H9 (cell line): Measurements from ENCODE around the gene TMEM47. TPM values are rescaled to one million over a fixed set of nuclear protein-coding genes. Genes with fewer than 3 reads are reported as not detected.

Experiments
- DNase-seq: peaks from one replicate; pipeline ENCODE4 v3.0.0-alpha.2; 2017
- H2AFZ ChIP-seq: one replicate; pipeline ENCODE4 v1.6.1; 2013; ENCODE audit warnings: mild to moderate bottlenecking, low read length, control low read depth, moderate library complexity
- H2AK5ac ChIP-seq: 2 replicates; pipeline ENCODE4 v1.6.1; 2013; ENCODE audit warnings: low read length, control low read depth, mixed read lengths; ENCODE audit not compliant: insufficient read length
- H2BK120ac ChIP-seq: one replicate; pipeline ENCODE4 v1.6.1; 2013; ENCODE audit warnings: low read depth, mild to moderate bottlenecking, low read length, control low read depth, inconsistent platforms; ENCODE audit not compliant: poor library complexity, severe bottlenecking
- H2BK12ac ChIP-seq: 2 replicates; pipeline ENCODE4 v1.6.1; 2013; ENCODE audit warnings: low read length, control low read depth, mixed read lengths, low read depth; ENCODE audit not compliant: insufficient read length
- H2BK15ac ChIP-seq: 2 replicates; pipeline ENCODE4 v1.6.1; 2013; ENCODE audit warnings: low read depth, low read length, control low read depth
- H2BK20ac ChIP-seq: one replicate; pipeline ENCODE4 v1.6.1; 2013; ENCODE audit warnings: low read depth, mild to moderate bottlenecking, low read length, control low read depth, inconsistent platforms; ENCODE audit not compliant: poor library complexity, severe bottlenecking
- H2BK5ac ChIP-seq: 2 replicates; pipeline ENCODE4 v1.6.1; 2013; ENCODE audit warnings: low read length, control low read depth, mixed read lengths; ENCODE audit not compliant: insufficient read length
- H3K14ac ChIP-seq: 2 replicates; pipeline ENCODE4 v1.6.1; 2013; ENCODE audit warnings: low read length, control low read depth; ENCODE audit not compliant: insufficient read depth
- H3K18ac ChIP-seq: 2 replicates; pipeline ENCODE4 v1.6.1; 2013; ENCODE audit warnings: low read depth, mild to moderate bottlenecking, mixed read lengths, low read length, control low read depth; ENCODE audit not compliant: insufficient read length
- H3K23ac ChIP-seq: 2 replicates; pipeline ENCODE4 v1.6.1; 2013; ENCODE audit warnings: low read length, control low read depth, mixed read lengths, low read depth; ENCODE audit not compliant: insufficient read length
- H3K23me2 ChIP-seq: 2 replicates; pipeline ENCODE4 v1.6.1; 2013; ENCODE audit warnings: low read depth, mild to moderate bottlenecking, mixed read lengths, low read length, control low read depth; ENCODE audit not compliant: insufficient read length, poor library complexity, severe bottlenecking
- H3K27ac ChIP-seq: 2 replicates; pipeline ENCODE4 v1.5.1; 2013; ENCODE audit warnings: low read length, control low read depth, mixed read lengths, low read depth; ENCODE audit not compliant: insufficient read length
- H3K27me3 ChIP-seq: 2 replicates; pipeline ENCODE4 v1.6.1; 2013; ENCODE audit warnings: low read length, control low read depth, inconsistent platforms; ENCODE audit not compliant: insufficient read depth
- H3K4ac ChIP-seq: 2 replicates; pipeline ENCODE4 v1.6.1; 2013; ENCODE audit warnings: low read depth, mild to moderate bottlenecking, control low read depth, inconsistent platforms, low read length, moderate library complexity
- H3K4me1 ChIP-seq: 2 replicates; pipeline ENCODE4 v1.6.1; 2013; ENCODE audit warnings: low read length, control low read depth, inconsistent platforms; ENCODE audit not compliant: insufficient read depth
- H3K4me2 ChIP-seq: 2 replicates; pipeline ENCODE4 v1.6.1; 2013; ENCODE audit warnings: low read length, control low read depth, mixed read lengths; ENCODE audit not compliant: insufficient read length, insufficient read depth
- H3K56ac ChIP-seq: 2 replicates; pipeline ENCODE4 v1.6.1; 2013; ENCODE audit warnings: low read depth, mild to moderate bottlenecking, mixed read lengths, low read length, control low read depth; ENCODE audit not compliant: insufficient read length
- H3K79me1 ChIP-seq: 2 replicates; pipeline ENCODE4 v1.6.1; 2013; ENCODE audit warnings: low read depth, mild to moderate bottlenecking, moderate library complexity, low read length, control low read depth, inconsistent platforms; ENCODE audit not compliant: insufficient read depth, poor library complexity, severe bottlenecking
- H3K79me2 ChIP-seq: 2 replicates; pipeline ENCODE4 v1.6.1; 2013; ENCODE audit warnings: low read length, control low read depth, inconsistent platforms; ENCODE audit not compliant: insufficient read depth
- H3K9ac ChIP-seq: 2 replicates; pipeline ENCODE4 v1.6.1; 2013; ENCODE audit warnings: low read length, control low read depth, mixed read lengths; ENCODE audit not compliant: insufficient read length; ENCODE audit errors: extremely low read depth
- H3K9me3 ChIP-seq: one replicate; pipeline ENCODE4 v1.6.1; 2013; ENCODE audit warnings: low read depth, low read length, inconsistent platforms; ENCODE audit not compliant: control insufficient read depth
- H3T11ph ChIP-seq: one replicate; pipeline ENCODE4 v1.6.1; 2013; ENCODE audit warnings: mild to moderate bottlenecking, low read length, control low read depth, inconsistent platforms
- H4K20me1 ChIP-seq: one replicate; pipeline ENCODE4 v1.6.1; 2013; ENCODE audit not compliant: control insufficient read depth, insufficient read length, insufficient read depth
- H4K5ac ChIP-seq: 2 replicates; pipeline ENCODE4 v1.6.1; 2013; ENCODE audit warnings: low read depth, mild to moderate bottlenecking, mixed read lengths, low read length, control low read depth; ENCODE audit not compliant: insufficient read length
- H4K8ac ChIP-seq: replicated peaks from 2 replicates; pipeline ENCODE4 v1.6.1; 2013; ENCODE audit warnings: low read length, control low read depth, mixed read lengths, low read depth; ENCODE audit not compliant: insufficient read length
- H4K91ac ChIP-seq: 2 replicates; pipeline ENCODE4 v1.6.1; 2013; ENCODE audit warnings: low read depth, mild to moderate bottlenecking, moderate library complexity, mixed read lengths, low read length, control low read depth; ENCODE audit not compliant: insufficient read length
- H3K27ac Mint-ChIP-seq, 3 experiments: 2 replicates in 2 of 3; 3 replicates in 1 of 3; pipeline ENCODE4 v1.8.0; 2020 to 2021; ENCODE audit warnings: mixed read lengths in 3 of 3, mild to moderate bottlenecking in 1 of 3, moderate library complexity in 1 of 3
- H3K27me3 Mint-ChIP-seq: 2 replicates; pipeline ENCODE4 v1.8.0; 2021; ENCODE audit warnings: low read depth, mild to moderate bottlenecking, moderate library complexity, mixed read lengths
- H3K36me3 Mint-ChIP-seq, 3 experiments: 2 replicates in 2 of 3; 3 replicates in 1 of 3; pipeline ENCODE4 v1.8.0; 2020 to 2021; ENCODE audit warnings: low read depth in 3 of 3, mixed read lengths in 3 of 3; ENCODE audit not compliant: insufficient read depth in 1 of 3
- H3K4me1 Mint-ChIP-seq, 2 experiments: 2 replicates each; pipeline ENCODE4 v1.8.0; 2020; ENCODE audit warnings: mixed read lengths in 2 of 2
- H3K4me3 Mint-ChIP-seq, 2 experiments: 2 replicates in 1 of 2; 3 replicates in 1 of 2; pipeline ENCODE4 v1.8.0; 2020 to 2021; ENCODE audit warnings: mild to moderate bottlenecking in 2 of 2, mixed read lengths in 2 of 2, moderate library complexity in 1 of 2
- H3K9me3 Mint-ChIP-seq, 2 experiments: 2 replicates in 1 of 2; 3 replicates in 1 of 2; pipeline ENCODE4 v1.8.0; 2020; ENCODE audit warnings: mild to moderate bottlenecking in 2 of 2, mixed read lengths in 2 of 2, moderate library complexity in 1 of 2
- WGBS: extraction: QIAGEN DNeasy Blood & Tissue Kit; methylation state at CpG from one replicate; pipeline ENCODE4 v1.1.7; 2013; ENCODE audit warnings: missing lambda C conversion rate, low lambda C conversion rate, mixed read lengths; ENCODE audit not compliant: insufficient read length; ENCODE audit errors: extremely low coverage; 5-methylcytosine and 5-hydroxymethylcytosine counted together
- long read RNA-seq: library from polyadenylated mRNA; unstranded; transcript quantifications from one replicate; pipeline ENCODE4 v2.0.0, GENCODE V29; 2020
- total RNA-seq: library from RNA; stranded (reverse); gene quantifications from 2 replicates; pipeline ENCODE4 v1.2.1, GENCODE V29; 2021
- TF ChIP-seq, protein P1 (sequence below): fragments of 200-600 bp; sonication (generic); conservative IDR thresholded peaks from 3 replicates; pipeline ENCODE4 v1.8.0; 2021; ENCODE audit warnings: antibody characterized with exemption, mild to moderate bottlenecking

TMEM47 gene
- total RNA-seq: 26.0 and 26.4 TPM in 2 replicates
- long read RNA-seq, full-length matches to known transcripts: 24 of 31 reads
- long read RNA-seq, partial matches to known transcripts: 1 of 31 reads
- long read RNA-seq, other reads (novel, unspliced or antisense): 6 of 31 reads

DNA sequence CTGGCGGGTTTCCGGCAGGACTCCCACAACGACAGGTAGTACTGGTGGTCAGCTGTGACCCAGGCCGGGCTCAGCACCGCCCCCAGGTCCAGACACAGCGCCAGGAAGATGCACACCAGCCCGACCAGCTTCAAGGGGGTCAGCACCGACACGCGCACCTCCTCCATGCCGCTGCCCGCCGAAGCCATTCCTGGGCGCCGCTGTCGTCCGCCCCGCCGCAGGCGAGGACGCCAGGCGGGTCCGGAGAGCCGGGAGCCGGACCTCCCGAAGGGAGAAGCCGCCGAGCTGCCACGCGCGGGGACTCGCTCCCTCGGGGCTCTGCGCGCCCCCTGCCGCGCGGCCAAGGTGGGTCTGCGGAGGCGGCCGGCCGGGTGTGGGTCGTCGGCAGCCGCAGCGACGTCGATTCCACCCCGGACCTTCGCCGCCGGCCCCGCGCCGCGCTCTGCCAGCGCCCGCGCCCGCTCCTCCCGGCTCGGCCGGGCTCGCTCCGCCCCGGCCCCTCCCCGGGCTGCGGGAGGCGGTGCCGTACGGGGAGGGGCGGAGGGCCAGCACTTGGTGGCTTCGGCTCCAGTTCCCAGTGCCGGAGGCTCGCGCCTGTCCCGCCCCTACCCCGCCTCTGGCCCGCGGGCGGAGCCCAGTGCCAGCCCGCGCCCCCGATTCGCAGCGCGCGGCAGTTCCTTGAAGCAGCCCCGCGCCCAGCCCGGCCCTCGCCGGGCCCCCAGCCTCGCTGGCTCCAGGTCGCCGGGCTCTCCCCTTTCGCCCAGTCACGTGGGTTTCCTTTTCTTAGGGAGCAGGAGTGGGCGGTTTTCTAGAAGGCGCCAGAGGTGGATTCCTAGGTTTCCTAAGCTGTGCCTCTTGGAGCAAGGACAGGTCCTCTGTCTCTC lies at the start of gene TMEM47:
TMEM47 (minus strand) TSS at position 444 of the 884 bp plus-strand sequence; CDS start at position 188, 256 bp downstream.
- Mint-ChIP-seq H3K9me3 (peaks cover 4 to 64% of the 10 kb centered on the region in 2 experiments; a peak in 4 of 5 replicates), H3K27ac (peak within 1 kb of the TSS; percentile 76 to 88 (median 77)), H3K4me1 (peaks cover 51 to 55% of the 10 kb centered on the region in 2 experiments), H3K4me3 (peak within 1 kb of the TSS; percentile 81 to 88), H3K36me3 (peaks cover 0 to 9% (median 5%) of the 10 kb centered on the region in 3 experiments; a peak in 5 of 7 replicates), H3K27me3 (peaks cover 6% of the 10 kb centered on the region)
- peaks cover 21% of the 10 kb centered on the region; the same call in 1 of the 2 replicates for H3K79me2 ChIP-seq
- H3K4ac ChIP-seq: no peak within 1 kb of the TSS
- no peak within 1 kb of the TSS; the same call in 1 of the 2 replicates for H3K14ac ChIP-seq
- TF ChIP-seq, protein P1, sequence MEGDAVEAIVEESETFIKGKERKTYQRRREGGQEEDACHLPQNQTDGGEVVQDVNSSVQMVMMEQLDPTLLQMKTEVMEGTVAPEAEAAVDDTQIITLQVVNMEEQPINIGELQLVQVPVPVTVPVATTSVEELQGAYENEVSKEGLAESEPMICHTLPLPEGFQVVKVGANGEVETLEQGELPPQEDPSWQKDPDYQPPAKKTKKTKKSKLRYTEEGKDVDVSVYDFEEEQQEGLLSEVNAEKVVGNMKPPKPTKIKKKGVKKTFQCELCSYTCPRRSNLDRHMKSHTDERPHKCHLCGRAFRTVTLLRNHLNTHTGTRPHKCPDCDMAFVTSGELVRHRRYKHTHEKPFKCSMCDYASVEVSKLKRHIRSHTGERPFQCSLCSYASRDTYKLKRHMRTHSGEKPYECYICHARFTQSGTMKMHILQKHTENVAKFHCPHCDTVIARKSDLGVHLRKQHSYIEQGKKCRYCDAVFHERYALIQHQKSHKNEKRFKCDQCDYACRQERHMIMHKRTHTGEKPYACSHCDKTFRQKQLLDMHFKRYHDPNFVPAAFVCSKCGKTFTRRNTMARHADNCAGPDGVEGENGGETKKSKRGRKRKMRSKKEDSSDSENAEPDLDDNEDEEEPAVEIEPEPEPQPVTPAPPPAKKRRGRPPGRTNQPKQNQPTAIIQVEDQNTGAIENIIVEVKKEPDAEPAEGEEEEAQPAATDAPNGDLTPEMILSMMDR: no peak
- H3T11ph ChIP-seq: no peak within 1 kb of the TSS
- no peak within 1 kb of the TSS for H4K8ac ChIP-seq
- no peak within 1 kb of the TSS for H2BK5ac ChIP-seq
- WGBS: no CpG with 5 or more reads among the region's 100 CpGs
- no peaks in the 10 kb centered on the region for H3K23me2 ChIP-seq
- no peaks in the 10 kb centered on the region for H3K79me1 ChIP-seq
- H3K23ac ChIP-seq: no peak within 1 kb of the TSS
- H2BK120ac ChIP-seq: no peak within 1 kb of the TSS
- H4K5ac ChIP-seq: no peak within 1 kb of the TSS
- DNase-seq: peak; percentile 97
- no peak within 1 kb of the TSS for H3K27ac ChIP-seq
- H4K91ac ChIP-seq: no peak within 1 kb of the TSS
- no peaks in the 10 kb centered on the region for H3K9me3 ChIP-seq
- peak within 1 kb of the TSS; percentile 76 for H3K9ac ChIP-seq
- no peak within 1 kb of the TSS for H2AFZ ChIP-seq
- peak within 1 kb of the TSS; percentile 29 for H3K18ac ChIP-seq
- H2BK15ac ChIP-seq: no peak within 1 kb of the TSS
- no peaks in the 10 kb centered on the region for H3K27me3 ChIP-seq
- H3K56ac ChIP-seq: no peak within 1 kb of the TSS
- H2BK20ac ChIP-seq: no peak within 1 kb of the TSS
- no peak within 1 kb of the TSS for H2BK12ac ChIP-seq
- no peaks in the 10 kb centered on the region; the same call in 1 of the 2 replicates for H3K4me1 ChIP-seq
- no peaks in the 10 kb centered on the region for H4K20me1 ChIP-seq
- H2AK5ac ChIP-seq: no peak within 1 kb of the TSS
- H3K4me2 ChIP-seq: peak within 1 kb of the TSS; percentile 95
